Activated CD8-positive, alpha-beta T cell treated with anti-CD3 and anti-CD28 coated beads for 36 hours (primary cell): ENCODE results near the gene AK9. TPM values are rescaled to one million over a fixed set of nuclear protein-coding genes. Genes with fewer than 3 reads are reported as not detected.

Source experiments
- ATAC-seq: fragments of 200-7000 bp; cut with Tn5 transposase; one replicate; pipeline ENCODE4 v1.10.0; 2021; ENCODE audit warnings: mild to moderate bottlenecking, moderate library complexity
- CTCF ChIA-PET: fragments of 350-600 bp; sonication (Branson Sonifier 250); formaldehyde crosslinking; loops from one replicate; lab custom pipeline; 2021; ENCODE audit warnings: antibody characterized with exemption; lab: Charles Lee
- POLR2A ChIA-PET: fragments of 350-600 bp; sonication (Branson Sonifier 250); formaldehyde crosslinking; loops from one replicate; lab custom pipeline; 2021; ENCODE audit warnings: antibody characterized with exemption; lab: Charles Lee
- DNase-seq: peaks from one replicate; pipeline ENCODE4 v3.0.0-alpha.2; 2020
- H3K27ac Mint-ChIP-seq: one replicate; pipeline ENCODE4 v1.8.0; 2021; ENCODE audit warnings: mild to moderate bottlenecking, mixed read lengths
- H3K27me3 Mint-ChIP-seq: one replicate; pipeline ENCODE4 v1.8.0; 2021; ENCODE audit warnings: mixed read lengths
- H3K36me3 Mint-ChIP-seq: one replicate; pipeline ENCODE4 v1.8.0; 2021; ENCODE audit warnings: low read depth, mixed read lengths
- H3K4me1 Mint-ChIP-seq: one replicate; pipeline ENCODE4 v1.8.0; 2021; ENCODE audit warnings: low read depth, mixed read lengths
- H3K4me3 Mint-ChIP-seq: one replicate; pipeline ENCODE4 v1.8.0; 2021; ENCODE audit warnings: mild to moderate bottlenecking, moderate library complexity, mixed read lengths
- H3K9me3 Mint-ChIP-seq: one replicate; pipeline ENCODE4 v1.8.0; 2021; ENCODE audit warnings: mixed read lengths
- CTCF ChIP-seq: fragments of 200-600 bp; IDR thresholded peaks from one replicate; pipeline ENCODE4 v1.8.0; 2022; ENCODE audit warnings: antibody characterized with exemption, mild to moderate bottlenecking
- intact Hi-C: fragments of 100-400 bp; cut with micrococcal nuclease; formaldehyde crosslinking; loops from one replicate; pipeline ENCODE4 v1.10.0; 2022
- total RNA-seq, 2 experiments: library from RNA; stranded (reverse); gene quantifications; one replicate each; pipeline ENCODE4 v1.2.3, GENCODE V29; 2021

Gene AK9
- total RNA-seq, 2 experiments from 2014 or later = 3.0 to 3.5 TPM

- no peak for TF ChIP-seq CTCF
Observed at GRCh38 chr6:109446541-109446940, 244.5 kb downstream of the AK9 start.

GRCh38 chr6:109446072-109446471, 244.9 kb downstream of the AK9 start:
- ATAC-seq (no peak), DNase-seq (no peak)
- H3K4me3 Mint-ChIP-seq = no peak overlapping the region
- H3K9me3 Mint-ChIP-seq = no peaks in the 10 kb centered on the region
- CTCF ChIA-PET = interaction anchor here (1.0 to 1.6 kb wide), 2 partner anchors 10 to 594 kb away, joined by 3 to 6 read pairs; no protein-coding TSS in a partner anchor
- H3K27ac Mint-ChIP-seq = no peak overlapping the region
- peaks cover 44% of the 10 kb centered on the region for H3K4me1 Mint-ChIP-seq
- no peak for TF ChIP-seq CTCF
- no peaks in the 10 kb centered on the region for H3K27me3 Mint-ChIP-seq
- POLR2A ChIA-PET = interaction anchor here (0.8 to 8.9 kb wide), 3 partner anchors 9 to 64 kb away, joined by 3 to 119 read pairs (median 3); partner anchors contain the start of genes CD164 and MICAL1
- H3K36me3 Mint-ChIP-seq = peaks cover 30% of the 10 kb centered on the region
- intact Hi-C loops = no loop called here

More at GRCh38 chr6:109446541-109446940, 244.5 kb downstream of the AK9 start:
- H3K4me1 Mint-ChIP-seq = peaks cover 42% of the 10 kb centered on the region
- ChIA-PET POLR2A (interaction anchor here (8.9 kb wide), 1 partner anchor 9 kb away, joined by 119 read pairs; the partner anchor contains the start of gene MICAL1), CTCF (no interaction called here)
- H3K36me3 Mint-ChIP-seq = peaks cover 30% of the 10 kb centered on the region
- no peaks in the 10 kb centered on the region for H3K9me3 Mint-ChIP-seq
- intact Hi-C loops = no loop called here
- peak overlapping the region; percentile 1 for H3K27ac Mint-ChIP-seq
- H3K4me3 Mint-ChIP-seq = no peak overlapping the region
- no peaks in the 10 kb centered on the region for H3K27me3 Mint-ChIP-seq
- DNase-seq (no peak), ATAC-seq (no peak)

- intact Hi-C loops = no loop called here
- Mint-ChIP-seq H3K9me3 (no peaks in the 10 kb centered on the region), H3K4me1 (peaks cover 39% of the 10 kb centered on the region), H3K27ac (no peak overlapping the region), H3K36me3 (peaks cover 26% of the 10 kb centered on the region), H3K4me3 (no peak overlapping the region), H3K27me3 (no peaks in the 10 kb centered on the region)
- ATAC-seq (no peak), DNase-seq (no peak)
- POLR2A ChIA-PET = interaction anchor here (0.8 to 8.9 kb wide), 4 partner anchors 10 to 63 kb away, joined by 3 to 119 read pairs (median 3); partner anchors contain the start of genes CD164 and MICAL1
- TF ChIP-seq CTCF = no peak
- CTCF ChIA-PET = interaction anchor here (1.0 to 1.6 kb wide), 2 partner anchors 11 to 594 kb away, joined by 3 to 6 read pairs; no protein-coding TSS in a partner anchor
Observed at GRCh38 chr6:109445382-109445781, 245.6 kb downstream of the AK9 start.

- ChIA-PET POLR2A (interaction anchor here (1.6 to 8.9 kb wide), 3 partner anchors 12 to 61 kb away, joined by 6 to 119 read pairs (median 18); partner anchors contain the start of genes CD164, MICAL1 and ZBTB24), CTCF (interaction anchor here (1.1 to 1.6 kb wide), 2 partner anchors 58 to 60 kb away, joined by 3 to 4 read pairs; no protein-coding TSS in a partner anchor)
- DNase-seq = no peak
Observed at GRCh38 chr6:109443425-109443950, 247.5 kb downstream of the AK9 start.

More at GRCh38 chr6:109443425-109443950, 247.5 kb downstream of the AK9 start:
- no peaks in the 10 kb centered on the region for H3K27me3 Mint-ChIP-seq
- peaks cover 27% of the 10 kb centered on the region for H3K4me1 Mint-ChIP-seq
- no peaks in the 10 kb centered on the region for H3K9me3 Mint-ChIP-seq
- no peak for ATAC-seq
- peaks cover 26% of the 10 kb centered on the region for H3K36me3 Mint-ChIP-seq
- no peak overlapping the region for H3K27ac Mint-ChIP-seq
- no peak for TF ChIP-seq CTCF
- intact Hi-C loops = loop anchor here (5.0 kb wide), 1 partner anchor 39 kb away; the partner anchor contains the start of gene ZBTB24
- H3K4me3 Mint-ChIP-seq = no peak overlapping the region

Other genes starting within 250 kb of the AK9 start
- gene MICAL1, start 235.4 kb downstream of the AK9 start, total RNA-seq = 10 to 100 TPM; 17.7 TPM
- 10 to 100 TPM; 10.5 to 11.8 TPM for gene ZBTB24, start 208.0 kb downstream of the AK9 start, total RNA-seq
- gene FIG4, start 94 bp upstream of the AK9 start, total RNA-seq = 10 to 100 TPM; 13.1 to 14.3 TPM